ENCODE measurements around the gene NPTXR.

Gene NPTXR

DNA sequence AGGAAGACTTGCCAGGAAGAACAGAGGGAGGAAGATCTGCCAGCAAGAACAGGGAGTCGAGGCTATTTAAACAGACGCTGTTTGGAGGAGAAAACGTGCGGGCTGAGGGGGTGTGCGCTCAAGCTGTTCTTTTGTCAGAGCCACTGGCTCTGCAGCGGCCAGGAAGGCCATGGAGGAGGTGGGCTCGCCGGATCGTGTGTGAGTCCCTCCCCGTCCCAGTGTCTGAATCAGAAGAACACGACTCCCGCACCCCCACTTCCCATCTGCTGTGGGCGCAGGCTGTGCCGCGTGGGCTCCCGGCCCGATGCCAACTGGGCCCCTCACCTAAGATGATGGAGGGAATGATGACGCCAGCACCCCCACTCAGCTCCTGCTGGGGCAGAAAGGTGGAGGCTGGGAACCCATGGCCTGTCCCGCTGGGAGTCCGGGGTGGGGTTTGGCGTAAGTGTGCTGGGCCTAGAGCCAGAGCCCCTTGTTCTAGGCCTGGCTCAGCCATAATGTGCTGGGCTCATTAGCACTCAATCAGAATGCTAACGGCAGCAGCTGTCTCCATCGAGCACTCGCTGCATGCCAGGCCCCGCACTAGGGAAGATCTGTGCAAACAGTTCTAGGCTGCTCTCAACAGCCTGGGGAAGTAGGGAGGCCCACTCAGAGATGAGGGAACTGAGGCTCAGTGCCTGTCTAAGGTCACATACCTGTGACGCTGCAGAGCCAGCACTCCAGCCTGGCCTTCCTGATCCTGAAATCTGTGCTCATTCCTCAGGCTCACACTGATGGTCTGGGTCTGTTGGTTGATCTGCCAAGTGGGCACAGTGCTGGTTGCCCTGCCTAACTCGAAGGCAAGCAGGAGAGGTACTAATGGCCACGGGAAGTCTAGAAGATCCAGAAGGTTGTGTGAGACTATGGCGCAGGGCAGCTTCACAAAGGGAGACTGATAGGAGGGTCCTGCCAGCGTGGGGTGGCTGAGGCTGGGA is 11.5 kb downstream of the NPTXR start:
- H3K4me3 ChIP-seq (ENCODE audit: low read depth, low read length), result no peak overlapping the region
- TF ChIP-seq, protein P1, sequence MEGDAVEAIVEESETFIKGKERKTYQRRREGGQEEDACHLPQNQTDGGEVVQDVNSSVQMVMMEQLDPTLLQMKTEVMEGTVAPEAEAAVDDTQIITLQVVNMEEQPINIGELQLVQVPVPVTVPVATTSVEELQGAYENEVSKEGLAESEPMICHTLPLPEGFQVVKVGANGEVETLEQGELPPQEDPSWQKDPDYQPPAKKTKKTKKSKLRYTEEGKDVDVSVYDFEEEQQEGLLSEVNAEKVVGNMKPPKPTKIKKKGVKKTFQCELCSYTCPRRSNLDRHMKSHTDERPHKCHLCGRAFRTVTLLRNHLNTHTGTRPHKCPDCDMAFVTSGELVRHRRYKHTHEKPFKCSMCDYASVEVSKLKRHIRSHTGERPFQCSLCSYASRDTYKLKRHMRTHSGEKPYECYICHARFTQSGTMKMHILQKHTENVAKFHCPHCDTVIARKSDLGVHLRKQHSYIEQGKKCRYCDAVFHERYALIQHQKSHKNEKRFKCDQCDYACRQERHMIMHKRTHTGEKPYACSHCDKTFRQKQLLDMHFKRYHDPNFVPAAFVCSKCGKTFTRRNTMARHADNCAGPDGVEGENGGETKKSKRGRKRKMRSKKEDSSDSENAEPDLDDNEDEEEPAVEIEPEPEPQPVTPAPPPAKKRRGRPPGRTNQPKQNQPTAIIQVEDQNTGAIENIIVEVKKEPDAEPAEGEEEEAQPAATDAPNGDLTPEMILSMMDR (IDR thresholded peaks at IDR 0.05; ENCODE audit: low read depth, low read length, missing control alignments), result no peak
- no peak for DNase-seq (ENCODE audit: low read depth)

DNA sequence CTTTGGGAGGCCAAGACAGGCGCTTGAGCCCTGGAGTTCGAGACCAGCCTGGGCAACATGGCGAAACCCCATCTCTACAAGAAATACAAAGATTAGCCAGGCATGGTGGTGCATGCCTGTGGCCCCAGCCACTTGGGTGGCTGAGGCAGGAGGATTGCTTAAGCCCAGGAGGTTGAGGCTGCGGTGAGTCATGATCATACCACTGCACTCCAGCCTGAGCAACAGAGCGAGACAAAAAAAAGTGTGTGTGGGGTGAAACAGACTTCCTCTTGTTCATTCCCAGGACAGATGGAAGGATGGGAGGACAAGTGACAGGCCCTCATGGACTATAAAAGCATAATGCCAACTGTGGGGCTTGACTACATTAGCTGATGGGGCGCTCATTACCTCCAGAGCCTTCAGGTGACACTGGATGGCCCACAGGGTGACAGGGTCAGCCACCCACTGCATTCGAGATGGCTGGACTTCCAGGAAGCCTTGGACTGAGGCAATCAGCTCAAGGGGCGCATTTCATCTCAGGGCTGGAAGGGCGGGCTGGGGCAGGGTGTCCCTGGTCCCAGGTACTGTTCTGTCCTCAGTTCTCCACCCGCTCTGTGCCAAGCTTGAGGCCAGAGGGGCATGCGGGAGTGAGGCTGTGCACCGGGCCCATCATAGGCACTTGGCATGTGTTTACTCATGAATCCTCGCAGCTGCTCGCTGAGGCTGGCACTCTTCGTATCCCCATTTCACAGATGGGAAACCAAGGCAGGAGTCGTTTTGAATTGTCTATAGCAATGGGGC is 12.5 kb downstream of the NPTXR start:
- TF ChIP-seq, protein P1 (IDR thresholded peaks at IDR 0.05; ENCODE audit: low read depth, low read length, missing control alignments), result no peak
- no peak overlapping the region for H3K4me3 ChIP-seq (ENCODE audit: low read depth, low read length)
- no peak for DNase-seq (ENCODE audit: low read depth)

- H3K4me3 ChIP-seq (ENCODE audit: low read depth, low read length), result no peak overlapping the region
- no peak for DNase-seq (ENCODE audit: low read depth)
- TF ChIP-seq, protein P1 (IDR thresholded peaks at IDR 0.05; ENCODE audit: low read depth, low read length, missing control alignments), result no peak
Measured at GRCh38 chr22:38830845-38831108, 13.1 kb downstream of the NPTXR start.

GRCh38 chr22:38830026-38830844 is 13.6 kb downstream of the NPTXR start:
- H3K4me3 ChIP-seq (ENCODE audit: low read depth, low read length), result no peak overlapping the region
- no peak for DNase-seq (ENCODE audit: low read depth)
- TF ChIP-seq, protein P1 (IDR thresholded peaks at IDR 0.05; ENCODE audit: low read depth, low read length, missing control alignments), result no peak

- TF ChIP-seq, protein P1 (IDR thresholded peaks at IDR 0.05; ENCODE audit: low read depth, low read length, missing control alignments), result no peak
- DNase-seq (ENCODE audit: low read depth), result no peak
- H3K4me3 ChIP-seq (ENCODE audit: low read depth, low read length), result no peak overlapping the region
Measured at GRCh38 chr22:38829485-38829884, 14.3 kb downstream of the NPTXR start.

DNA sequence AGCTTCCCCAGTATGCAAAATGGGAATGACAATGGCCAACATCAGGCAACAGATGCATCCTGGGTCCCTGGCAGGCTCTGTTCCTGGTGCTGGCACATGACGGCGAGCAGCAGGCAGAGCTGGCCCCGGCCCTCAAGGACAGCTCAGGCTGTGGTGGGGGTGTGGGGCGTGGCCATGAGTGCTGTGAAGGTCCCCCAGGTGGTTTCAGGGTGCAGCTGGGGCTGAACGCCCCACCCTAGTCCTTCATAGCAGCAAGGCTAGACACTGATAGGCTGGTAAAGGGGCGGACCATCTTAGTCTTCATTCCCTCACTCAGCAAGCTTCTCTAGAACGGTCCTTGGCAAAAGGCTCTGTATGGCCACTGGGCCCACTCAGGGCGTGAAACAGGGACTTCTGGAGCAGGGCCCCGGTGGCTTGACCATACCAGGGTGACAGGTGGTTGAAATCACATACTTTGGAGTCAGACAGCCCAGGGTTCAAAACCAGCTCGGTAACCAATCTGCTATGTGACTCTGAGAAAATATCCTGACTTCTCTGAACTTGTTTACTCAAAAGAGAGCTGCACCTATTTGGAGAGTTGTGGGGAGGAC is 15.1 kb downstream of the NPTXR start:
- TF ChIP-seq, protein P1 (IDR thresholded peaks at IDR 0.05; ENCODE audit: low read depth, low read length, missing control alignments), result no peak
- H3K4me3 ChIP-seq (ENCODE audit: low read depth, low read length), result no peak overlapping the region
- DNase-seq (ENCODE audit: low read depth), result no peak

Measured in GM12864 (cell line).